Cerebellar cortex (tissue), 1 donor: Measurements from ENCODE around the gene SUMF2.
A peak's percentile ranks its signal among the peaks of the same experiment; 100 is the strongest.
"Not testable (repeated sequence)": the region's sequence is repeated elsewhere in the genome, so short reads cannot be mapped to it uniquely, and the experiment has no call there.

Source experiments
- DNase-seq: peaks from one replicate; pipeline ENCODE4 v3.0.0-alpha.2; 2015; ENCODE audit warnings: low spot score

The SUMF2 gene

GRCh38 chr7:56062382-56062781, 1.7 kb upstream of the SUMF2 start:
- DNase-seq, result no peak

- peak; percentile 61 for DNase-seq
These were observed 595 bp upstream of the SUMF2 start for GRCh38 chr7:56063500-56063881.

GRCh38 chr7:56066376-56066775, 2.3 kb downstream of the SUMF2 start:
- DNase-seq, result not testable (repeated sequence)

- DNase-seq, result peak; percentile 84
These were observed 10.3 kb downstream of the SUMF2 start for GRCh38 chr7:56074371-56074791.

- DNase-seq, result no peak
These were observed 13.6 kb downstream of the SUMF2 start for GRCh38 chr7:56077681-56078080.

- DNase-seq, result no peak
These were observed 14.1 kb downstream of the SUMF2 start for GRCh38 chr7:56078196-56078595.

GRCh38 chr7:56079450-56080185, 15.5 kb downstream of the SUMF2 start:
- DNase-seq, result peak; percentile 89

GRCh38 chr7:56080726-56081435, 16.8 kb downstream of the SUMF2 start:
- not testable (repeated sequence) for DNase-seq

GRCh38 chr7:56081626-56082340, 17.7 kb downstream of the SUMF2 start:
- no peak for DNase-seq

- peak; percentile 80 for DNase-seq
These were observed 19.2 kb downstream of the SUMF2 start for GRCh38 chr7:56083150-56083785.

- DNase-seq, result no peak
These were observed 22.7 kb downstream of the SUMF2 start for GRCh38 chr7:56086761-56087160.

GRCh38 chr7:56087445-56087844, 23.4 kb downstream of the SUMF2 start:
- no peak for DNase-seq

- DNase-seq, result peak; percentile 31
These were observed 27.5 kb downstream of the SUMF2 start for GRCh38 chr7:56091591-56091990.

GRCh38 chr7:56092388-56092787, 28.3 kb downstream of the SUMF2 start:
- DNase-seq, result not testable (repeated sequence)

GRCh38 chr7:56092789-56093531, 28.9 kb downstream of the SUMF2 start, which contains the start of gene PHKG1:
Gene PHKG1 (minus strand): TSS chr7:56092952. CDS start chr7:56088941, 4,011 bp downstream.
- peak; percentile 89 for DNase-seq

GRCh38 chr7:56097700-56098099, 33.6 kb downstream of the SUMF2 start:
- DNase-seq, result no peak

- DNase-seq, result not testable (repeated sequence)
These were observed 34.3 kb downstream of the SUMF2 start for GRCh38 chr7:56098187-56099008.

GRCh38 chr7:56099653-56100052, 35.6 kb downstream of the SUMF2 start:
- DNase-seq, result no peak

- DNase-seq, result not testable (repeated sequence)
These were observed 40.1 kb downstream of the SUMF2 start for GRCh38 chr7:56104138-56104537.

- DNase-seq, result peak; percentile 22
These were observed 41.4 kb downstream of the SUMF2 start for GRCh38 chr7:56105508-56105907.
